NCI-H2227 (cell line): ENCODE measurements around the gene FBXL17.
A peak's percentile ranks its signal among the peaks of the same experiment; 100 is the strongest.
"Not testable (repeated sequence)": the region's sequence is repeated elsewhere in the genome, so short reads cannot be mapped to it uniquely, and the experiment has no call there.

ENCODE experiments used
- DNase-seq: peaks from one replicate; lab custom pipeline; 2025; ENCODE audit not compliant: unreplicated experiment; lab: John Stamatoyannopoulos, UW

Gene FBXL17

DNA sequence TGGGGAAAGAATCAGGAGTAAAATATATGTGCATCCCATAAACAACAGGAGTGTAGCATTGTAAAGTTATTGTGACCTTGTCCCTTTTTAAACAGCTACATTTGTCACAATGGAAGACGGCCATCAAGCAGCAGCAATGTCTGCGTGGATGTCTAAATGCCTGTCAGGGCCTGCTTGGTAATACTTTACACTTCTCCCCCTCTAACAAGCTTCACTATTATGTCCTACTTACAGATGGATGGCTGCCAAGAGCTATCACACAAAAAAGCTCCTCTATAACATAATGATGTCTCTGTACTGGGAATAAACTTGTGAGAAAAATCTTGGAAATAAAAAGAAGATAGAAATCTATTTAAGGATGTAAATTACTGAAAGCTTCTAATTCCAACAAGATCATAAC lies 213.0 kb downstream of the FBXL17 start:
- peak; percentile 19 for DNase-seq

DNA sequence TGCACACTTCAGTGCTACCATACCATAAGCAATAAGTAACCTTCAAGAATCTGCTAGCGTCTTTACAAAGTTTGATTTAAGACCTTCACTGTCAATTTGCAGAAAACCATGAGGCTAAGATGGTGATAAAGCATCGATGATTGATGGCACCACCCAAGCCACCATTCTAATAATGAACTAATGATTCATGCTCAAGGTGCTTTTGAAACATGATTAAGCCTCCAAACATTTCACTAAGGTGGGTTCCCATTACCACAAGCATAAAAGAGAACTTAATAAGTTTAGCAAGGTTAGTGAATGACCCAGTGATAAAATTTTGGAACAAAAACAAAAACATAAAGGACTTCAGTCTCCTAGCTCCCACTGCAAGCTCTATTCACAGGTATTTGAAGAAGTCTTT lies 214.7 kb downstream of the FBXL17 start:
- DNase-seq = no peak

DNA sequence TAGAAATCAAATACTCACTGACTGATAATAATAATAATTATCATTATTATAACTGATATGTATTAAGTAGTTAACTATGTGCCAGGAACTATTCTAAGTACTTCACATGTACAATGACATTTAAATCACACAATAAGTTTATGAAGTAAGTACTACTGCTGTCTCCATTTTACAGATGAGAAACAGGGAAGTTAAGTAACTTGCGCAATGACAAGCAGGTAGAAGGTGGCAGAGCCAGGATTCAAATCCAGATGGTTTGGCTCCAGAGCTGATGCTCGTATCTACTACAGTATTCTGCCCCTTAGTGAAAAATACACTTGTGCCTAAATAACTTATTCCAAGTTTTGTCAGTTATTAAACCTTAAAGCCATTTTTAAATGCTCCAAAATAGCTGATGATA lies 217.3 kb downstream of the FBXL17 start:
- no peak for DNase-seq

DNA sequence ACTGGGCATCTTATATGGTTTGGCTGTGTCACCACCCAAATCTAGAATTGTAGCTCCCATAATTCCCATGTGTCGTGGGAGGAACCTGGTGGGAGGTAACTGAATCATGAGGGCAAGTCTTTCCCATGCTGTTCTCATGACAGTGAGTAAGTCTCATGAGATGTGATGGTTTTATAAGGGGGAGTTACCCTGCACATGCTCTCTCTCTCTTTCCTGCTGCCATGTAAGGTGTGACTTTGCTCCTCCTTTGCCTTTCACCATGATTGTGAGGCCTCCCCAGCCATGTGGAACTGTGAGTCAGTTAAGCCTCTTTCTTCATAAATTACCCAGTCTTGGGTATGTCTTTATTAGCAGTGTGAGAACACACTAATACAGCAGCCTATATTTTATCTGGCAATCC lies 229.0 kb downstream of the FBXL17 start:
- not testable (repeated sequence) for DNase-seq

DNA sequence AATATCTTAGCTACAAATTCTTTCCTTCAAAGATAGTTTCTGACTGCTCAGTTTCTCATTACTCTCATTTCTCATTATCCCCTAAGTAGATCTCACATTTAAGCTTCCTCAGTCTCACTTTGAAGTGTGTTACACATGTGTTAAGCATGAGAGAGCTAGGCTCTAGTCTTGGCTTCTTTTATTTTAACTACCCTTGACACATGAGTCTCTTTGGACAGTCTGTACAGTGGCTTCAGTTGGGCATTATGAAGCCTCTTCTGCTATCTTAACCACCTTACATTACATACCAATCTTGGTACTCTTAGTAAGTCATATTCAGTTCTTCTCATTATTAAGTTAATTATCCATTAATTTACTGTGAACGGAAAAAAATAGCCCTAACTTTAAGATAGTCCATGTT lies 232.5 kb downstream of the FBXL17 start:
- DNase-seq = no peak

DNA sequence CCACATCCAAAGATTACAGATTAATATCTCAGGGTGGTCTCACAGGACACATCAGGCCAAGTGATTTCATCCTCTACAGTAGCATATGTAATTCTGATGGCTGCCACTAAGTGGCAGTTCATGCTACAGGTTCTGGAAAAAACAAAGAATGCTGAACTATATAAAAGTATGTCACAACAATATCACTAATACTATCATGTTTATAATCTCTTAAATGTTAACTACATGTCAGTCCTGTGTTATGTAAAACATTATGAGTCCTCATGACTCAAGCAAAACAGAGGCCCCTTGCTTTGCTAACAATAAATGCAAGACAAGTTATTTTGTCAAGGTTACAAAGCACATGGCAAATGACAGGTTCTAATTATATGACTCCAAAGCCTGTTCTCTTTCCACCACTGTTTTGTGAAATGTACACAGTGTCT lies 233.2 kb downstream of the FBXL17 start:
- DNase-seq = peak; percentile 26

DNA sequence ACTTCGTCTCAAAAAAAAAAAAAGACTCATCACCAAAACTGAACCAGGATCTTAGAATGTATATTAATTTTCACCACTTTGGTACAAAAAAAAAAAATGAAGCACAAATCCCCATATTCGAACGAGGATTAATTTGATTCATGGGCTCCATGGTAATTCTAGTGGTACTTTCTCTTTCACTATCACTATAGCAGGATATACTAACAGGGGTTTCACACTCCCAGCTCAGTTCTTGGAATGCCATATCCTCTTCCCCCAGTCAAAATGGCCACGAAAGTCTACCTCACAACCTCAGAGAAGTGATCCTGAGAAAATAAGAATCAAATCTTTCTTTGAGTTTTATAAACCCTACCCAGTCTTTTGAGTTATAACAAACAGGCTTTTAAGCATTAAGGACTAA lies 235.7 kb downstream of the FBXL17 start:
- DNase-seq = no peak

DNA sequence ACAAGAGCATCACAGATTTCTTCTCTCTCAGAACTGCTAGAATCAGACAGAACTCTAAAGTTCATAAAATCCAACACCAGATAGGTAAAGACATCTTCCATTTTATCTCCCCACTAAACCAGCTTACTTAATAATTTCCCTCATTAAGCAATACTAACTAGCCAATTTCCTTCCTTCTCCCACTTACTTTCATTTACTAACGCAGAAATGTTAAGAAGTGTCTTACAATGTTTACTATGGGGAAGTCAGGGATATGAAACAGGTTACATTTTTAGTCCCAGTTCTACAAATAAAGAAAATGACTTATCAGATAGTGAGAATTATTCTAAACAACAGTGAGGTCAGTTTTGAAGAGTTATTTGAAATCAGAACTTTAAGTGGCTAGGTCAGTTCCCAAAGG lies 236.5 kb downstream of the FBXL17 start:
- DNase-seq = no peak

DNA sequence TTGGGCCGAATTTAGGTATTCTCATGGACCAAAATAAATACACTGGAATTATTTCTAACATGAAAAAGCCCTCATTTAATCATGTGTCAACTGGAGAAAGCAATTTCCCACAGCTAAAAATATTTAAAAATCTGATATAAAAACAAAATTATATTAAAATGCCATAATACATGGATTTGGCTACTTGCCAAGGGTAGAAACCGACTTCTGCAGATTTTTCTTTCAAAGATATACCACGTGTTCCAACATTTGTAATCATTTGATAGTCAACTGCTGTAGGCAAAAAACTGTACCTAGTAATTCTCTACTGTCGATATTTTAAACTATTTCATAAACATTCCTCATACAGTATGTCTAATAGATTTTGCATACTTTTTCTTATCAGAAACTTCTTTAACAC lies 237.6 kb downstream of the FBXL17 start:
- no peak for DNase-seq

DNA sequence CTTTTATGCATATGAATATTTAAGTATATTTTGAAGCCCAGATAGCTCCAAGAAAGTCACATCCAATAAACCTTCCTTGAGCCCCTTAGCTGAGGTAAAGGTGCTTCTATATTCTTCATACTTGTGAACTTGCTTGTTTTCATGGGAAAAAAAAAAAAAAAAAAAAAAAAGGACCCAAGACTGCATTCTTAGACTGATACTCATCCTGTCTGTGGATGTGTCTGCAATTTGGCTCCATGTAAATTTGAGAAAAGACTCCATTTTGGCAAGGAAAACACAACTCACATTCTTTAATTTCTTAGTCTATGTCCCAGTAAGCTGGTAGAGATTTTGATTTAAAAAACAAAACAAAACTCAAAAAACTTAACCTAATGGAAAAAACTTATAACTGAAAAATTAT lies 238.3 kb downstream of the FBXL17 start:
- DNase-seq = no peak

DNA sequence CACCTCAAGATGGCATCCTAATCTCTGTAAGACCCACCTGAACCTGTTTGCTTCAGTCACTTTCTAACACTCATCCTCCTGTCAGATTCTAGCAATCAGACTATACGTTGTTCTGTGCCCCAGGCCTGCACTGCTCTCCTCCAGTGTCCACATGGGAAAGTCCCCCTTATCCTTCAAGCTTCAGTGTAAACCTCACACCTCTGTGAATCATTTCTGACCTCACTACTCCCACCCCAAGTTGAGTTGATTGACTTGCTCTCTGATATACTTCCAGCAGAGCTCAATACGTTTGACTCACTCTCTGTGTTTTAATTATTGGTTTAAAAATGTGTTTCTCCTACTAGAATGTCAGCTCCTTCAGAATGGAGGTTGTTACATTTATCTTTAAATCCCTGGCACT lies 240.2 kb downstream of the FBXL17 start:
- DNase-seq = no peak

DNA sequence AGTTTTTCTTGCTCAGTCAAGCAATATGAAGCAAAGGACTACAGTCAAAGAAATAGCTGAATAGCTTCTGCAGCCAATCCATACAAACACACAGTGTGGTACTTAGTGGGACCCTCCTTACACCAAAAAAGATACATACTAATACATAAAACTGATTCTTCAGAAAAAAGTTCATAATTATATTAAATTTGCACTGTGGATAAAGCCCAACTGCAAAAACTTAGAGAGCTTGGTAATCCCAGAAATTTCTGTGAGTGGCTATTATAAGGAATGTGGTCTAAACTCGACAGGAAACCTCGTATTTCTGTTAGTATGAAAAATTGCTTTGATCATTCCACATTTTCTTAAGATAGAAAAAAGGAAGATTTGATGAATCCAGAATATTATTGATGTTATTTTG lies 245.4 kb downstream of the FBXL17 start:
- DNase-seq = no peak

DNA sequence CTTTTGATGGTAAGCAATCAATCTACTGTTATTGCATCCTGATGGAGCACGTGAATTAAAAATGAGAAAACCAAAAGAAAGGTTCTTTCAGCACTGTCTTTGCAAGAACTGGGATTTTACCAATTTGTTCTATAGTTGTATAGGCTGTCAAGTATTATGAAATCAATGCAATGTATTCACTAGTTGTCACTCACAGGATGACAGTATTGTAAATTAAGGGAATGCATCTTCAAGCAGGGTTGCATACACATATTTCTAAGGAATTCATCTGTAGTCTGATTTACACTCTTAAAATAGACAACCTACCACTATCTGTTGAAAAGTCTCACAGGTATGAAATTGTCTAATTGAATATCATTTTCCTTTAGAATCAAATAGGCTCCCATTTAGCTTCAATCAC lies 252.8 kb downstream of the FBXL17 start:
- DNase-seq = no peak

DNA sequence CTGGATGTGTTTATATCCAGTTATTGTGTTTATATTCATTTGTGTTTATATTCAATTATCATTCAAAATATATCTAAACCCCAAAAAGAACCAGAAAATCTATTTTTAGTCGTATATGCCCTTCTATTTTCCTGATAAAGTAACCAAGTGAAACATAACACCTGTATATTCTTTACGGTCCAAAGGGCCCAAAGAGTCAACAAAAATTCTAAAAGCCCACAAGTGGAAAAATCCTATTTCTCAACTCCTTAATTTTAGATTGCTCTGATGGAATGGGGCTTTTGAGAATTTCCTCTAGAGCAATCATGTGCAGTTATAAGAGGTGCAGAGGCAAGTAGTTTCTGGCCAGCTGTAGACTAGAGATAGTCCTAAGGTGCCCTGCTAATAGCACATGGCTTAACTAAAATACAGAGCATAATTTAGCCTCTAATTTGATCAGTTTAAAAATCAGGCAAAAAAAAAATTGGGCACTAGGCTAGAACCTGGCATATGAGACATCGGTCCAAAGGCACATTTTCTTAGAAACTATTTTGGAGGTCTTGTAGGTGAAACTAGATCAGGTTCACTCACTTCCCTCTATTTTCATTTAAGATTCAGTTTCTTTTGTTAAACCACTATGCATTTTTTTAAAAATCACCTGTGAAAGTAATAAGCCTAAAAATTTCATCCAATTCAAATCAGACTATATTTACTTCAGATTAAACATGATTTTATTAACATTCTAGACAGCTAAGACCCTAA lies 256.0 kb downstream of the FBXL17 start:
- DNase-seq = no peak

DNA sequence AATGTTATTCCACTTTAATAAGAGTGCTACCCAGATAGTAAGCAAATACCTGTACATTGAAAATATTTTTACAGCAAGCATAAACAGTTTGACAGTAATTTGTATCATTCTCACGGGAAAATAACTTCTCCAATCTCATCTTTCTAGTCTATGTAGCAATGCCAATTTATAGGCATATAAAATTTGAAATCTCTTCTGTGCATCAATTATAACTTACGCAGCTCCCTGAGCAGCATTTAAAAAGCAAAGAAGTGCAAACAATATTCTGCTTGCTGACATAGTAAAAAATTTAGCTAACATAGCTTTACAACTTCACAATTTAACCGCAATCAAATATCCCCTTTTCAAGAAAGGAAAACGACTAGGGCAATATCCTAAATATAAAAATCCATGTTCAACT lies 257.3 kb downstream of the FBXL17 start:
- no peak for DNase-seq

DNA sequence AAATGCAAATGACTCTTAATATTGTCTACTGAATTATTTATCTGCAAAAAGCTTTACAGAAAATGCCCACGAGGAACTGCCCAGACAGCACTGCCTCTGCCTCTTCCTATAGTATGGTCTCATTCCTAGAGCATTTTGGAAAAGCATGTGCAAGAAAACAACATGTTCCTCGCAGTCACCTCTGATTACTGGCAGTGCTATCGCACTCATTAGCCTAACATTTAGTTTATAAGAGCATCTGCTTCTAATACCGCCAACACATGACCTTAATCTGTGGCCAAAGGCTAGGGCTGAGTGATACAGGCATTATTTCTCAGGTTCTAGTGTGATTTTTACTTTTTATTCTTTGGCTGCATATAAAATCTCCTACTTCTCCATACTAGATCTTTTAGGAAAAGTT lies 259.2 kb downstream of the FBXL17 start:
- no peak for DNase-seq

DNA sequence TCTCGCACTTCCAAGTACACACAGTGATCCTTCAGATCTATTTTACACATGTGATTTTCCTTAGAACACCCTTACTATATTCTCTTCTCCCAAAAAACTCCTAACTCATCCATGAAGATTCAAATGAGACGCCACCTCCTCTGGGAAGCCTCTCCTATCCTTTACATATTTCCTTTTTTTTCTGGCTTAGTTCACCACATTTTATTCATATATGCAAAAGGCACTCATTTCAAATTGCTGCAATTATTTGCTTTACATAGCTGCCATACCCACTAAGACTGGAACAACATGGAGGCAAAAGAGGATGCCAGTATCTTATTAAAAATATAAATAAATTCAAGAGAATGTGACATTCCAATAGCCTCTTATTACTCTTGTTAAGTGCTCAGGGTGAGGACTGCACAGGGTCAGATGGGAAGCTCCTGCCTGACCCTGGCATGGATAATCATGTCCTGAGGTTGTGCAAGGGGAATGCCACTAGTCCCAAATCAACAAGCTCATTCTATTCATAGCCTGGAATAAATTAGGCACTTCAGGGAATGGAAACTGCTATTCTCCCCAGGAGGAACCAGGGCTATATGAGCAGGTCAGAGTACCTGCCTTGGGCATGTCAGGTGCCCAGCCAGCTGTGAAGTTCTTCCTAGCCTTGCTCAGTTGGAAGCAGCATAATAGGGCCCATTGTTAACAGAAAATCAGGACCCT lies 262.9 kb downstream of the FBXL17 start:
- no peak for DNase-seq

DNA sequence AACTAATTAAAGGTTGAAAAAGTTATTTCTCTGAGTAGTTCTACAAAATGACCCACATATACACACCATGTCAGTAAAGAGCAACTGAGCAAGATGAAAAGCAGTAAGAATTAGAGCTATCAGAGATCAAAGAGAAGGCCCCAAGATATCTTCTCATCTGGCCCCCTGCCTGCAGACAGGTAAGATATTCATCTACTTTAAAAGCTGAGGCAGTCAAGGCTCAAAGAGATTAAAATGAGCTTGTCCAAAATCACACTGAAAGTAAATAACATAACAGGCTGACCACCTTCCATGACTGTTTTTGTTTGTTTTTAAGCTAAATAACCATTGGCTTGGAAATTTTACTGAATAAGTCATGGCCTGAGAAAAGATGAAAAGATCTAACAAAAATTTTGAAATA lies 266.2 kb downstream of the FBXL17 start:
- DNase-seq = no peak

DNA sequence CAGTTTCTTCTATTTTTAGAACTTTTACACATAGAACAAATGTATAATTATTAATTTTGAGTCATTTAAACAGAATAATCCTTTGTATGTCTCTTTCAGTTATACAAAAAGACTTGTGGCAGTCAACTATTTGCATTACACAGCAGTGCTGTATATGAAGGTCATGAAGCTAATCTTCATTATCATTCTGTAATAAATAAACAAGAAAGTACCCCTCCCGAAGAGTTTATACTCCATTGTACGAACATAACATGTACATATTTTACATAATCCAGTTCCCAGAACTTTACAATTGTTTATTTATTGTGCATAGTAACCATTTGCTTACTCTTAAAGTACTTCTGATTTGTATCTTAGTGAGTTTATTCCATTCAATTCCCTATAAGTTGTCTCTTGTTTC lies 267.9 kb downstream of the FBXL17 start:
- no peak for DNase-seq

DNA sequence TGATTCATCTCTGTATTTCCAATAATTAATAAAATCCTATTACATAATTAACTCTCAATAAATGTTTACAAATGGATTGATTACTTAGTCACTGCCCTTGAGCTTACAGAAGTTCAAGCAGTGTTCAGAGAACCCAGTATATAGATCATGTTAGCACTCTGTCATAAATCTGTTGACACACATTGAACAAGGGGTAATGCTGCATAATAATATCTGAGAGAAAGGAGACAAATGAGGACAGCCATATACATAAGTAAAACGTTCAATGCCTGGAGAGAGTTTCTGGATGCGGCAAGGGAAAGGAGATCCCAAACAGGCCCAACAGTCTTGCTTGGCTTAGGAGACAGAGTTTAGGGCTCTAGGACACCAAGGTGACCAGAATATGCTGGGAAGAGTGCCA lies 270.2 kb downstream of the FBXL17 start:
- no peak for DNase-seq

DNA sequence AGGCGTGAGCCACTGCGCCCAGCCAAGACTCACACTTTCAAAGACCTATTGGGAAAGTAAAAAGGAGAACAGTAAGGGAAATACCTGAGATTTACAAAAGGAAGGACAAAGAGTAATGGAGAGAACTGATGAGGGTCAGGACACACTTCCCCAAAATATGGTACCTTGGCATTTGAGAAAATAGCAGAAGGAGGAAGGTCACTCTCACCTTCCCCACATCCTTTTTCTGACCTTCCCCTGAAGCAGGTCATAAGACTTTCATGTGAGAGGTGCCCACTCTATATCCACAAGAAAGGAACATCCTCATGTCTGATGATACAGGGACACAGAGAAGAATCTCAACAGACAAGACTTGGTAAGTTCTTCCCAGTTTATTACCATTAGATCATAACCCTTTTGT lies 272.8 kb downstream of the FBXL17 start:
- no peak for DNase-seq

DNA sequence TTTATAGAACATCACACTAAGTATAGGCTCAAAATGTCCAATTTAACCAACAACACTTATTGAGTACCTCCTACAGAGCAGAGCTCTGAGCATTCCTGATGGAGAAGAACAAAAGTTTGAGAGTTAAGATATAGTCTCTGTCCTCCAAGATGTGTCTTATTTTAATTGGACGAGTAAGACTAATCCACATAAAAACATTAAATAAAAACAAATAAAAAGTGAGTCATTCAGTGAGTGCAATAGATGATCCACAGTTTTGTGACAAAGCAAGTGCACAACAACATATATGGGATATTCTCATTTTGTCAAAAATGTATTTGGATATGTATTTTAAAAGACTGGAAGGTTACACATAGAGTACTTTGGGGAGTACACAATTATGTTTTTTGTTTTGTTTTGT lies 277.4 kb downstream of the FBXL17 start:
- DNase-seq = no peak

DNA sequence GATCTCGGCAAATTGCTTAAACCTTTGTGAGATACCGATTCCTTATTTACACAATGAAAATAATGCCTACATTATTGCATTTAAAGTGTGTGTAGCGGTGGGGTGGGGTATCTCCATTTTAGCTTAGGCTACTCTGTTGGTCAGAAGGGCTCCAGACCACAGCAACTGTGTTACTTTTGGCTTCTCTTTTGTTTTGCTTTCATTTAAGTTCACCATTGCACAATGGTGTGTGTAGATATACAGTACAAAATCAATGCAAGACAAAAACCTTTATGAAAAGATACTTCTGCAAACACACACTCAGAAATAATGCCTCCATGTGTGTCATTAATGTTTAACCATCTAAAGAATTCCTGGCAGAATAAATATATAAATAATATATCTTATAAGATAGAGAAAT lies 279.4 kb downstream of the FBXL17 start:
- DNase-seq = no peak
